ENCODE results near the gene FGF4.

Gene FGF4

DNA sequence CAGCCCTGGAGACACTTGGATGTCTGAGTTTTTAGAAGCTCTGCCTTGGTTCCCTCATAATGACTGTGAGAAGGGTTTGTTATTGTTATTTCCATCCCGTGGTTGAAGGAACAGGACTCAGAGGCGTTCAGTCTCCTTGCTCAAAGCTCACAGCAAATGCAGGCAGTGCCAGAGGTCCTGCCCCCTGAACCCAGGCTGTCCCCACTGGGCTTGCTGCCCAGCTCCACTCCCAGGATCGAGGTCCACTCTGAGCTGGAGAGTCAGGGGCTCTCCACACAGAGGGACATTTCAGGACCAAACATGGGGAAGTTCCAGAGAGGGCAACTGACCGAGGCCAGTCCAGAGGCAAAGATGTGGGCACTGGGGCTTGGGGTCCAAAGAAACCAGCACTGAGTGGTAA lies 14.8 kb downstream of the FGF4 start:
- H4K20me1 ChIP-seq (ENCODE audit: control insufficient read depth, insufficient read depth, low read depth, low read length): no peaks in the 10 kb centered on the region
- no peak overlapping the region for H3K27ac ChIP-seq (ENCODE audit: low read depth, low read length)
- no peaks in the 10 kb centered on the region for H3K79me2 ChIP-seq (ENCODE audit: control insufficient read depth, low read length)
- H3K4me1 ChIP-seq (ENCODE audit: control insufficient read depth, low read length): no peaks in the 10 kb centered on the region
- TF ChIP-seq, protein P1, sequence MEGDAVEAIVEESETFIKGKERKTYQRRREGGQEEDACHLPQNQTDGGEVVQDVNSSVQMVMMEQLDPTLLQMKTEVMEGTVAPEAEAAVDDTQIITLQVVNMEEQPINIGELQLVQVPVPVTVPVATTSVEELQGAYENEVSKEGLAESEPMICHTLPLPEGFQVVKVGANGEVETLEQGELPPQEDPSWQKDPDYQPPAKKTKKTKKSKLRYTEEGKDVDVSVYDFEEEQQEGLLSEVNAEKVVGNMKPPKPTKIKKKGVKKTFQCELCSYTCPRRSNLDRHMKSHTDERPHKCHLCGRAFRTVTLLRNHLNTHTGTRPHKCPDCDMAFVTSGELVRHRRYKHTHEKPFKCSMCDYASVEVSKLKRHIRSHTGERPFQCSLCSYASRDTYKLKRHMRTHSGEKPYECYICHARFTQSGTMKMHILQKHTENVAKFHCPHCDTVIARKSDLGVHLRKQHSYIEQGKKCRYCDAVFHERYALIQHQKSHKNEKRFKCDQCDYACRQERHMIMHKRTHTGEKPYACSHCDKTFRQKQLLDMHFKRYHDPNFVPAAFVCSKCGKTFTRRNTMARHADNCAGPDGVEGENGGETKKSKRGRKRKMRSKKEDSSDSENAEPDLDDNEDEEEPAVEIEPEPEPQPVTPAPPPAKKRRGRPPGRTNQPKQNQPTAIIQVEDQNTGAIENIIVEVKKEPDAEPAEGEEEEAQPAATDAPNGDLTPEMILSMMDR (IDR thresholded peaks at IDR 0.05; ENCODE audit: low read depth, low read length, poor library complexity, severe bottlenecking): no peak
- no peak for TF ChIP-seq EZH2phosphoT487 (IDR thresholded peaks at IDR 0.05; ENCODE audit: borderline replicate concordance, low read length)
- no peak overlapping the region for H3K4me2 ChIP-seq (ENCODE audit: low read length)
- no peaks in the 10 kb centered on the region for H3K9me2 ChIP-seq (replicated peaks; ENCODE audit: control insufficient read depth, low read length)
- no peaks in the 10 kb centered on the region for H3K9me3 ChIP-seq (ENCODE audit: control insufficient read depth, insufficient read depth, low read length)
- no peaks in the 10 kb centered on the region for H3K36me3 ChIP-seq (ENCODE audit: control insufficient read depth, low read length)
- H3K4me3 ChIP-seq (ENCODE audit: low read length): no peak overlapping the region
- no peaks in the 10 kb centered on the region for H3K27me3 ChIP-seq (ENCODE audit: control insufficient read depth, low read length)
- H3F3A ChIP-seq (ENCODE audit: control insufficient read depth, insufficient read depth): no peaks in the 10 kb centered on the region

DNA sequence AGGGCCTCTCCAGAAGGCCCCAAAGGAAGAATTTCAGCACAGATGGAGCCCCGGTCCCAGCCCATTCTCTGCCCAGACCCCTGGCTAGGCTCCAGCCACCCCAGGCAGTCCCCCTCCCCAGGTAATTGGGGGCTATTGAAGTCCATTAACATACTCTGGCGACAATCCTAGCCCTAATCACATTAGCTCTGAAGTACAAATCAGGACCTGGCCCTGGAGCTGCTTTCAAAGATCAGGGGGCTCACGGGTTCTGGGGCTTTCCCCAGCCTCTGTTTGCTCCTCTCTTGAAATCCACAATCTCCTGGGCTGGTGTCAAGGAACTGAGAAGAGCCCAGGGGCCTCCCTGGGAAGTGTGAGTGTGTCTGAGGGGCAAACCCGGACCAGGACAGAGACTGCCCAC lies 22.3 kb downstream of the FGF4 start:
- H3K79me2 ChIP-seq (ENCODE audit: control insufficient read depth, low read length): no peaks in the 10 kb centered on the region
- no peaks in the 10 kb centered on the region for H3K27me3 ChIP-seq (ENCODE audit: control insufficient read depth, low read length)
- H3K9me3 ChIP-seq (ENCODE audit: control insufficient read depth, insufficient read depth, low read length): no peaks in the 10 kb centered on the region
- no peak overlapping the region for H3K27ac ChIP-seq (ENCODE audit: low read depth, low read length)
- no peaks in the 10 kb centered on the region for H3K36me3 ChIP-seq (ENCODE audit: control insufficient read depth, low read length)
- H3K9me2 ChIP-seq (replicated peaks; ENCODE audit: control insufficient read depth, low read length): no peaks in the 10 kb centered on the region
- H4K20me1 ChIP-seq (ENCODE audit: control insufficient read depth, insufficient read depth, low read depth, low read length): no peaks in the 10 kb centered on the region
- no peak overlapping the region for H3K4me3 ChIP-seq (ENCODE audit: low read length)
- H3K4me2 ChIP-seq (ENCODE audit: low read length): no peak overlapping the region
- no peak for TF ChIP-seq EZH2phosphoT487 (IDR thresholded peaks at IDR 0.05; ENCODE audit: borderline replicate concordance, low read length)
- TF ChIP-seq, protein P1 (IDR thresholded peaks at IDR 0.05; ENCODE audit: low read depth, low read length, poor library complexity, severe bottlenecking): no peak
- no peaks in the 10 kb centered on the region for H3K4me1 ChIP-seq (ENCODE audit: control insufficient read depth, low read length)
- H3F3A ChIP-seq (ENCODE audit: control insufficient read depth, insufficient read depth): no peaks in the 10 kb centered on the region

DNA sequence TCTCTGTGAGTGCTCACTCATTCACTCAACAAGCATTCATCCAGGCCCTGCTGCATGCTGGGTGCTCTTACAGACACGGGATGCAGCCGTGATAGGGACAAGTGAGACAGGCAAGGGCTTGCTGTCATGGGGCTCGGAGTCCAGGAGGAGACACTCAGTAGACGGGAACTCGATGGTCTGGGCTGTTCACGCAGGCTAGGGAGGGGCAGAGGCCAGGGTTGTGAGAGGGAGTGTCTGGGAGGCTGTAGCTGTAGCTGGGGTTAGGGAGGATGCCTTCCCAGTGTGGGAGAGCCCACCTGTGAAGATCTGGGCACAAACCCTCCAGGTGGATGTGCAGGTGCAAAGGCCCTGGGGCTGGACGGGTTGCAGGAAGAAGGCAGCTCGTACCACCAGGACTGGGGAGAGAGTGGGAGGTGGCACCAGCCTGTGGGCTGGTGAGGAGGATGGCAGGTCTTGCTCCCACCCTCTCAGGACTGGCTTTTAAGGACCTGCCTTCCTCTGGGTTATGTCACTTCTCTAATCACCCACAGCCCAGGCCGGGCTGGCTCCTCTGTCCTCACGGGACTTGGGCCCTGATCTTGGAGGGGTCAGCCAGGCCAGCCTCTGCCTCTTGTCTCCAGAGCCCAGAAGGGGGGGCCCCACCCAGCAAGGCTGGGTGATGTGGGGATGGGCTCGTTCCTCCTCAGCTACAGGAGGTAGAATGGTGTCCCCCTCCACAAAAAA lies 24.1 kb downstream of the FGF4 start:
- H3K27ac ChIP-seq (ENCODE audit: low read depth, low read length): no peak overlapping the region
- no peaks in the 10 kb centered on the region for H4K20me1 ChIP-seq (ENCODE audit: control insufficient read depth, insufficient read depth, low read depth, low read length)
- no peaks in the 10 kb centered on the region for H3K4me1 ChIP-seq (ENCODE audit: control insufficient read depth, low read length)
- no peaks in the 10 kb centered on the region for H3K27me3 ChIP-seq (ENCODE audit: control insufficient read depth, low read length)
- H3K36me3 ChIP-seq (ENCODE audit: control insufficient read depth, low read length): no peaks in the 10 kb centered on the region
- no peaks in the 10 kb centered on the region for H3F3A ChIP-seq (ENCODE audit: control insufficient read depth, insufficient read depth)
- no peaks in the 10 kb centered on the region for H3K79me2 ChIP-seq (ENCODE audit: control insufficient read depth, low read length)
- no peaks in the 10 kb centered on the region for H3K9me3 ChIP-seq (ENCODE audit: control insufficient read depth, insufficient read depth, low read length)
- no peak overlapping the region for H3K4me3 ChIP-seq (ENCODE audit: low read length)
- TF ChIP-seq EZH2phosphoT487 (IDR thresholded peaks at IDR 0.05; ENCODE audit: borderline replicate concordance, low read length): no peak
- TF ChIP-seq, protein P1 (IDR thresholded peaks at IDR 0.05; ENCODE audit: low read depth, low read length, poor library complexity, severe bottlenecking): no peak
- H3K9me2 ChIP-seq (replicated peaks; ENCODE audit: control insufficient read depth, low read length): no peaks in the 10 kb centered on the region
- no peak overlapping the region for H3K4me2 ChIP-seq (ENCODE audit: low read length)
